ENCODE data around the gene SDK1.
A peak's percentile ranks its signal among the peaks of the same experiment; 100 is the strongest.

The SDK1 gene

DNA sequence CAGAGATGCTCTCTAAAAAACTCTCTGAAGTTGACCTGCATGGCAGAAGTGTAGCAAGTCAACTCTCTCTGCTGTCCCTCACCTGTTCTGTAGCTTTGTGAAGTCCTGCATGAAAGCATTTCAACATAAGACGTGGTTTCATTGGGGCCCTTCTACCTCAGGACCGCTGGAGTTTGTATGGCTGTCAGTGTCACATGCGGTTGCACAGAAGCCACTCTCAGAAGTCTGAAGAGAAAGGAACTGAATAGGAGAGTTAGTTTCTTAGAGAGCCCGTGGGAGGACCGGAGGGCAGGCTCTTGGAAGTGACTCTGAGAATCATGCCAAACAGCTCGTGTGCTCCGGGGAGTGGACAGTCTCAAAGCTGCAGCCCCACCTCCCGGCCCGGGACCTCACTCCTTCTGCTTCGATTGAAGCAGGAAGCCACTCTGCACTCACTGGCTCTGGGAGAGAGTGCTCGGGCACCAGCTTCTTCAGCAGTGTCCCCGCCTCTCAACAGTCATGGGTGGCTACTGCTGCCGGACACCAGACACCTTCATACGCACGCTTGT is 486.7 kb downstream of the SDK1 start:
- DNase-seq (ENCODE audit: low spot score): no peak
- ChIA-PET POLR2A (ENCODE audit: low non-redundant PET) (no interaction called here), CTCF (interaction anchor here (0.6 to 0.7 kb wide), 2 partner anchors 15 to 641 kb away, joined by 3 read pairs; no protein-coding TSS in a partner anchor)
- TF ChIP-seq, protein P1, sequence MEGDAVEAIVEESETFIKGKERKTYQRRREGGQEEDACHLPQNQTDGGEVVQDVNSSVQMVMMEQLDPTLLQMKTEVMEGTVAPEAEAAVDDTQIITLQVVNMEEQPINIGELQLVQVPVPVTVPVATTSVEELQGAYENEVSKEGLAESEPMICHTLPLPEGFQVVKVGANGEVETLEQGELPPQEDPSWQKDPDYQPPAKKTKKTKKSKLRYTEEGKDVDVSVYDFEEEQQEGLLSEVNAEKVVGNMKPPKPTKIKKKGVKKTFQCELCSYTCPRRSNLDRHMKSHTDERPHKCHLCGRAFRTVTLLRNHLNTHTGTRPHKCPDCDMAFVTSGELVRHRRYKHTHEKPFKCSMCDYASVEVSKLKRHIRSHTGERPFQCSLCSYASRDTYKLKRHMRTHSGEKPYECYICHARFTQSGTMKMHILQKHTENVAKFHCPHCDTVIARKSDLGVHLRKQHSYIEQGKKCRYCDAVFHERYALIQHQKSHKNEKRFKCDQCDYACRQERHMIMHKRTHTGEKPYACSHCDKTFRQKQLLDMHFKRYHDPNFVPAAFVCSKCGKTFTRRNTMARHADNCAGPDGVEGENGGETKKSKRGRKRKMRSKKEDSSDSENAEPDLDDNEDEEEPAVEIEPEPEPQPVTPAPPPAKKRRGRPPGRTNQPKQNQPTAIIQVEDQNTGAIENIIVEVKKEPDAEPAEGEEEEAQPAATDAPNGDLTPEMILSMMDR (conservative IDR thresholded peaks at IDR 0.05; ENCODE audit: low read depth): no peak
- H3K27ac ChIP-seq: no peak overlapping the region

DNA sequence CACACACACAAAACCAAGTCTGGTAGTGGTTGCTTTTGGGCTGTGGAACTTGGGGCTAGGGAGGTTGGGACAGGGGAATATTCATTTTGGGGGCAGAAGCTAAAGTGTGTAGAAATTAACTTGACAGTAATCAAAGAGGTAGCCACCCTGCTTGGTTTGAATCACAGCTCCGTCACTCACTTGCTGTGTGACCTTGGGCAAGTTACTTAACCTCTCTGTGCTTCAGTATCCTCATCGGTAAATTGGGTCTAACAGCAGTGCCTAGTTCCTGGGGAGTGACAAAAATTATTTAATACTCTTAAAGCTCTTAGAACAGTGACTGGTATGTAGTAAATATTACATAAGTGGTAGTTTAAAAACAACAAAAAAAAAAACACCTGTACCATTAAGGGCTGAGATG is 489.8 kb downstream of the SDK1 start:
- ChIA-PET POLR2A (ENCODE audit: low non-redundant PET) (no interaction called here), CTCF (interaction anchor here (0.5 to 0.7 kb wide), 2 partner anchors 31 to 44 kb away, joined by 3 to 4 read pairs; no protein-coding TSS in a partner anchor)
- TF ChIP-seq, protein P1 (conservative IDR thresholded peaks at IDR 0.05; ENCODE audit: low read depth): no peak
- no peak overlapping the region for H3K27ac ChIP-seq
- no peak for DNase-seq (ENCODE audit: low spot score)

DNA sequence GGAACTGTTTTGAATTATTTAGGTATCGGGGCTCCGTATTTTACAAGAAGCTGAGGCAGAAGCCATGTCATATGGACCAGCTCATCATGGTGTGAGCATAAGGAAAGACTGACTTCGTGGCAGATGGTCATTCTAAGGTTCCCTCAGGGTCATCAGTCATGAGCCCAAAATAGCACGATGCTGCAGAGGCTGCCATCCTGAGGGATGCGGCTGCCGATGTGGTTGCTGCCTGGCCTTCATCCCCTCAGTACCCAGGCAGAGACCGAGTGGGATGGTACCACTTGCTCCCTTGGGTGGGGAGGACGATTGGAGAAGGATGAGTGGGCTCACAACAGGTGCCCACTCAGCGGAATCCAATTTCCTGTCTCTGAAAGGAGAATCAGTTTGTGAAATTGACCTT is 490.3 kb downstream of the SDK1 start:
- no peak for DNase-seq (ENCODE audit: low spot score)
- TF ChIP-seq, protein P1 (conservative IDR thresholded peaks at IDR 0.05; ENCODE audit: low read depth): no peak
- ChIA-PET CTCF (no interaction called here), POLR2A (ENCODE audit: low non-redundant PET) (no interaction called here)
- H3K27ac ChIP-seq: no peak overlapping the region

DNA sequence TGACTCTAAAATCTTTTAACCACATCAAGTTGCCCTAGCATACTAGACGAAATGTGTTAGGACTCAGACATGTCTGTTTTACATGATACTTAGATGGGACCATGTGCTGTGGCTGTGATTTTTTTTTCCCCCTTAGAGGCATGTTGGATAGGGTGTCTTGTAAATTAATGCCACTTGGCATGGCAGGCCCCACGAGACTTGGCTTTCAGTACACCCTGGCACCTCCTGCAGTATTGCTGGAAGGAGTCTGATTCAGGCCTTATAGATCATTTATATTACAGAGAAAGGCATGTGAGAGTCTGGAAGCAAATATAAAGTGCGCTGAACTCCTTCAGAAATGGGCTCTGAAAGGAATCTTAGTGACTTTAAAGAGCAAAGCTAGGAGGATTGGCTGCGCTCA is 494.1 kb downstream of the SDK1 start:
- CTCF ChIA-PET: no interaction called here
- no peak overlapping the region for H3K27ac ChIP-seq
- POLR2A ChIA-PET (ENCODE audit: low non-redundant PET): no interaction called here
- no peak for DNase-seq (ENCODE audit: low spot score)
- TF ChIP-seq, protein P1 (conservative IDR thresholded peaks at IDR 0.05; ENCODE audit: low read depth): no peak

DNA sequence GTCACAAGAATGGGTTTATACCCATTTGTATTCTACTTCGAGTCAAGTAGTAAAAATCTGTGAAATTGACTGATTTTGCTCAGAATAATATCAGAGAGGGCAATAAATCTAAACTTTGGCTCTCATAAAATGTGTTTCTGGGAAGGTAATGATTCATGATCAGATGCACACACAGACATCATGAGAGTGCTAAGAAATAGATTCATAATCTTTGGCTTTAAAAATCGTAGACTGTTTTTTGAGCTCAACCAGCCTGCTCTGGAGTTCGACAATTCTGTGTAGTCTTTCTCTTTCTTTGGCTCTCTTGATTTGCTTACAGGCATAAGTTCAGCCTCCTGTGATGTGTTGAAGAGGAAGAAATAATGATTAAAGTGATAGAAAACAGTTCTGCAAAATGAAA is 494.7 kb downstream of the SDK1 start:
- TF ChIP-seq, protein P1 (conservative IDR thresholded peaks at IDR 0.05; ENCODE audit: low read depth): no peak
- DNase-seq (ENCODE audit: low spot score): no peak
- ChIA-PET CTCF (no interaction called here), POLR2A (ENCODE audit: low non-redundant PET) (no interaction called here)
- no peak overlapping the region for H3K27ac ChIP-seq

DNA sequence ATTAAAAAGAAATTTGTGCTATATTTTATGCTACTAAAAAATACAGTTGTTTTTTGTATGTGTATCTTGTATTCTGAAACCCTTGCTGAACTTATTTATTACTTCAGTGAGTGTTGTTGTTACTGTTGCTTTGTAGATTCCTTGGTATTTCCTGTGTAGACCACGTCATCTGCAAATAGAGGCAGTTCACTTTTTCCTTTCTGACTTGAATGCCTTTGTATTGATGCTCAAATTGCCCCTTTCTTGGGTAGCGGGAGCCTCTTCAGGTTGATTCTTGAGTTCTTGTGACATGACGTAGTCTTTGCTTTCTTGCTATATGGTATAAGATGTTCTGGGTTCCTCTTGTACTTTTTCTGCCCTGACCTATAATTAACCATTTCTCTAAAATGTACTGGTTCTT is 504.1 kb downstream of the SDK1 start:
- CTCF ChIA-PET: no interaction called here
- POLR2A ChIA-PET (ENCODE audit: low non-redundant PET): no interaction called here
- DNase-seq (ENCODE audit: low spot score): peak; percentile 28
- no peak overlapping the region for H3K27ac ChIP-seq
- TF ChIP-seq, protein P1 (conservative IDR thresholded peaks at IDR 0.05; ENCODE audit: low read depth): no peak

DNA sequence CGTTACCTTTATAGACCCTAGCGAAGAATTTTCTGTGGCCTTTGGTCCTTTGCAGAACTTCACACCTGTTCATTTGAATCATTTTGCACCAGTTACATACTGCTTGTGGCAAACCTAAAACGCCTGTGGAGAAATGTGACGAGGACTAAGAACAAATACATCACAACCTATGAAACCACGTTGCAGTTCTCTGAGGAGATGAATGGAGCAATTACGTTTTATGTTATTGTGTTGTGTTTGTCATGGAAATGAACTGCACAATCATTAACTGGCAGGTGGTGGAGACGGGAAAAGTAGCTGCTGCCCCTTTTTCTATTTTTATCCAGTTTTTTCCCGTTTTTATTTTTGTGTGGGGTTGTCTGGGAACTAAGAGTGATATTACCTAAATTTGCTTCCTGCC is 505.5 kb downstream of the SDK1 start:
- H3K27ac ChIP-seq: no peak overlapping the region
- TF ChIP-seq, protein P1 (conservative IDR thresholded peaks at IDR 0.05; ENCODE audit: low read depth): no peak
- ChIA-PET POLR2A (ENCODE audit: low non-redundant PET) (no interaction called here), CTCF (no interaction called here)
- DNase-seq (ENCODE audit: low spot score): no peak
